ENCODE data around the gene NEMF. TPM values are rescaled to one million over a fixed set of nuclear protein-coding genes. Genes with fewer than 3 reads are reported as not detected.

The NEMF gene
- total RNA-seq, 1 experiment from 2014 or later = 50.1 TPM

DNA sequence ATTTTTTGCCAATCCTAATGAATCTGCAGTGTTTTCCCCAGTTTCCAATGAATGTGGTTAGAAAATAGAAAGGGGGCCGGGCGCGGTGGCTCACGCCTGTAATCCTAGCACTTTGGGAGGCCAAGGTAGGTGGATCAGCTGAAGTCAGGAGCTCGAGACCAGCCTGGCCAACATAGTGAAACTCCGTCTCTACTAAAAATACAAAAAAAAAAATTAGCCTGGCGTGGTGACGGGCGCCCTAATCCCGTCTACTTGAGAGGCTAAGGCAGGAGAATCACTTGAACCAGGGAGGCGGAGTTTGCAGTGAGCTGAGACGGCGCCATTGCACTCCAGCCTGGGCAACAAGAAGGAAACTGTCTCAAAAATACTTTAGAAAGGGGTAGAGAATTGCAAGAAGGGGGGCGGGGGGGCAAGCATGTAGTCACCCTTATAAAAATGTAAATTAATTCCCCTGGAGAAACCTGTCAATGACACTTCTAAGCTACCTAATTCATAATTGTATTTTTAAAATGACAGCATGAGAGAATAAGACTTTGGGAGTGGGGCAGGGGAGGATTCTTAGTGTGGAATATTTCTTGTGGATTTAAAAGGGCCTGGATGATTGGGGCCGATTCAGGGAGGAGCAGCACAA is 82.9 kb downstream of the NEMF start (continued):
- TF ChIP-seq, protein P1, sequence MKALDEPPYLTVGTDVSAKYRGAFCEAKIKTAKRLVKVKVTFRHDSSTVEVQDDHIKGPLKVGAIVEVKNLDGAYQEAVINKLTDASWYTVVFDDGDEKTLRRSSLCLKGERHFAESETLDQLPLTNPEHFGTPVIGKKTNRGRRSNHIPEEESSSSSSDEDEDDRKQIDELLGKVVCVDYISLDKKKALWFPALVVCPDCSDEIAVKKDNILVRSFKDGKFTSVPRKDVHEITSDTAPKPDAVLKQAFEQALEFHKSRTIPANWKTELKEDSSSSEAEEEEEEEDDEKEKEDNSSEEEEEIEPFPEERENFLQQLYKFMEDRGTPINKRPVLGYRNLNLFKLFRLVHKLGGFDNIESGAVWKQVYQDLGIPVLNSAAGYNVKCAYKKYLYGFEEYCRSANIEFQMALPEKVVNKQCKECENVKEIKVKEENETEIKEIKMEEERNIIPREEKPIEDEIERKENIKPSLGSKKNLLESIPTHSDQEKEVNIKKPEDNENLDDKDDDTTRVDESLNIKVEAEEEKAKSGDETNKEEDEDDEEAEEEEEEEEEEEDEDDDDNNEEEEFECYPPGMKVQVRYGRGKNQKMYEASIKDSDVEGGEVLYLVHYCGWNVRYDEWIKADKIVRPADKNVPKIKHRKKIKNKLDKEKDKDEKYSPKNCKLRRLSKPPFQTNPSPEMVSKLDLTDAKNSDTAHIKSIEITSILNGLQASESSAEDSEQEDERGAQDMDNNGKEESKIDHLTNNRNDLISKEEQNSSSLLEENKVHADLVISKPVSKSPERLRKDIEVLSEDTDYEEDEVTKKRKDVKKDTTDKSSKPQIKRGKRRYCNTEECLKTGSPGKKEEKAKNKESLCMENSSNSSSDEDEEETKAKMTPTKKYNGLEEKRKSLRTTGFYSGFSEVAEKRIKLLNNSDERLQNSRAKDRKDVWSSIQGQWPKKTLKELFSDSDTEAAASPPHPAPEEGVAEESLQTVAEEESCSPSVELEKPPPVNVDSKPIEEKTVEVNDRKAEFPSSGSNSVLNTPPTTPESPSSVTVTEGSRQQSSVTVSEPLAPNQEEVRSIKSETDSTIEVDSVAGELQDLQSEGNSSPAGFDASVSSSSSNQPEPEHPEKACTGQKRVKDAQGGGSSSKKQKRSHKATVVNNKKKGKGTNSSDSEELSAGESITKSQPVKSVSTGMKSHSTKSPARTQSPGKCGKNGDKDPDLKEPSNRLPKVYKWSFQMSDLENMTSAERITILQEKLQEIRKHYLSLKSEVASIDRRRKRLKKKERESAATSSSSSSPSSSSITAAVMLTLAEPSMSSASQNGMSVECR (CRISPR knock-in tag; IDR thresholded peaks at IDR 0.05; ENCODE audit: borderline replicate concordance) = no peak
- TF ChIP-seq ZNF219 (CRISPR knock-in tag; IDR thresholded peaks at IDR 0.05; ENCODE audit: borderline replicate concordance) (no peak), IRF2 (CRISPR knock-in tag; IDR thresholded peaks at IDR 0.05; ENCODE audit: borderline replicate concordance, low read depth) (no peak), GABPB1 (CRISPR knock-in tag; IDR thresholded peaks at IDR 0.05) (no peak), OVOL2 (CRISPR knock-in tag; IDR thresholded peaks at IDR 0.05; ENCODE audit: borderline replicate concordance) (no peak), MXD4 (CRISPR knock-in tag; IDR thresholded peaks at IDR 0.05; ENCODE audit: borderline replicate concordance) (no peak), TP53 (CRISPR knock-in tag; IDR thresholded peaks at IDR 0.05) (no peak), NFYB (CRISPR knock-in tag; conservative IDR thresholded peaks at IDR 0.05; ENCODE audit: low read depth) (no peak)
- TF ChIP-seq, protein P2, sequence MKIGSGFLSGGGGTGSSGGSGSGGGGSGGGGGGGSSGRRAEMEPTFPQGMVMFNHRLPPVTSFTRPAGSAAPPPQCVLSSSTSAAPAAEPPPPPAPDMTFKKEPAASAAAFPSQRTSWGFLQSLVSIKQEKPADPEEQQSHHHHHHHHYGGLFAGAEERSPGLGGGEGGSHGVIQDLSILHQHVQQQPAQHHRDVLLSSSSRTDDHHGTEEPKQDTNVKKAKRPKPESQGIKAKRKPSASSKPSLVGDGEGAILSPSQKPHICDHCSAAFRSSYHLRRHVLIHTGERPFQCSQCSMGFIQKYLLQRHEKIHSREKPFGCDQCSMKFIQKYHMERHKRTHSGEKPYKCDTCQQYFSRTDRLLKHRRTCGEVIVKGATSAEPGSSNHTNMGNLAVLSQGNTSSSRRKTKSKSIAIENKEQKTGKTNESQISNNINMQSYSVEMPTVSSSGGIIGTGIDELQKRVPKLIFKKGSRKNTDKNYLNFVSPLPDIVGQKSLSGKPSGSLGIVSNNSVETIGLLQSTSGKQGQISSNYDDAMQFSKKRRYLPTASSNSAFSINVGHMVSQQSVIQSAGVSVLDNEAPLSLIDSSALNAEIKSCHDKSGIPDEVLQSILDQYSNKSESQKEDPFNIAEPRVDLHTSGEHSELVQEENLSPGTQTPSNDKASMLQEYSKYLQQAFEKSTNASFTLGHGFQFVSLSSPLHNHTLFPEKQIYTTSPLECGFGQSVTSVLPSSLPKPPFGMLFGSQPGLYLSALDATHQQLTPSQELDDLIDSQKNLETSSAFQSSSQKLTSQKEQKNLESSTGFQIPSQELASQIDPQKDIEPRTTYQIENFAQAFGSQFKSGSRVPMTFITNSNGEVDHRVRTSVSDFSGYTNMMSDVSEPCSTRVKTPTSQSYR (CRISPR knock-in tag; IDR thresholded peaks at IDR 0.05) = no peak
- TF ChIP-seq, protein P3, sequence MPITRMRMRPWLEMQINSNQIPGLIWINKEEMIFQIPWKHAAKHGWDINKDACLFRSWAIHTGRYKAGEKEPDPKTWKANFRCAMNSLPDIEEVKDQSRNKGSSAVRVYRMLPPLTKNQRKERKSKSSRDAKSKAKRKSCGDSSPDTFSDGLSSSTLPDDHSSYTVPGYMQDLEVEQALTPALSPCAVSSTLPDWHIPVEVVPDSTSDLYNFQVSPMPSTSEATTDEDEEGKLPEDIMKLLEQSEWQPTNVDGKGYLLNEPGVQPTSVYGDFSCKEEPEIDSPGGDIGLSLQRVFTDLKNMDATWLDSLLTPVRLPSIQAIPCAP (CRISPR knock-in tag; IDR thresholded peaks at IDR 0.05) = no peak
- TF ChIP-seq, protein P4, sequence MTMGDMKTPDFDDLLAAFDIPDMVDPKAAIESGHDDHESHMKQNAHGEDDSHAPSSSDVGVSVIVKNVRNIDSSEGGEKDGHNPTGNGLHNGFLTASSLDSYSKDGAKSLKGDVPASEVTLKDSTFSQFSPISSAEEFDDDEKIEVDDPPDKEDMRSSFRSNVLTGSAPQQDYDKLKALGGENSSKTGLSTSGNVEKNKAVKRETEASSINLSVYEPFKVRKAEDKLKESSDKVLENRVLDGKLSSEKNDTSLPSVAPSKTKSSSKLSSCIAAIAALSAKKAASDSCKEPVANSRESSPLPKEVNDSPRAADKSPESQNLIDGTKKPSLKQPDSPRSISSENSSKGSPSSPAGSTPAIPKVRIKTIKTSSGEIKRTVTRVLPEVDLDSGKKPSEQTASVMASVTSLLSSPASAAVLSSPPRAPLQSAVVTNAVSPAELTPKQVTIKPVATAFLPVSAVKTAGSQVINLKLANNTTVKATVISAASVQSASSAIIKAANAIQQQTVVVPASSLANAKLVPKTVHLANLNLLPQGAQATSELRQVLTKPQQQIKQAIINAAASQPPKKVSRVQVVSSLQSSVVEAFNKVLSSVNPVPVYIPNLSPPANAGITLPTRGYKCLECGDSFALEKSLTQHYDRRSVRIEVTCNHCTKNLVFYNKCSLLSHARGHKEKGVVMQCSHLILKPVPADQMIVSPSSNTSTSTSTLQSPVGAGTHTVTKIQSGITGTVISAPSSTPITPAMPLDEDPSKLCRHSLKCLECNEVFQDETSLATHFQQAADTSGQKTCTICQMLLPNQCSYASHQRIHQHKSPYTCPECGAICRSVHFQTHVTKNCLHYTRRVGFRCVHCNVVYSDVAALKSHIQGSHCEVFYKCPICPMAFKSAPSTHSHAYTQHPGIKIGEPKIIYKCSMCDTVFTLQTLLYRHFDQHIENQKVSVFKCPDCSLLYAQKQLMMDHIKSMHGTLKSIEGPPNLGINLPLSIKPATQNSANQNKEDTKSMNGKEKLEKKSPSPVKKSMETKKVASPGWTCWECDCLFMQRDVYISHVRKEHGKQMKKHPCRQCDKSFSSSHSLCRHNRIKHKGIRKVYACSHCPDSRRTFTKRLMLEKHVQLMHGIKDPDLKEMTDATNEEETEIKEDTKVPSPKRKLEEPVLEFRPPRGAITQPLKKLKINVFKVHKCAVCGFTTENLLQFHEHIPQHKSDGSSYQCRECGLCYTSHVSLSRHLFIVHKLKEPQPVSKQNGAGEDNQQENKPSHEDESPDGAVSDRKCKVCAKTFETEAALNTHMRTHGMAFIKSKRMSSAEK (CRISPR knock-in tag; IDR thresholded peaks at IDR 0.05; ENCODE audit: borderline replicate concordance) = no peak

DNA sequence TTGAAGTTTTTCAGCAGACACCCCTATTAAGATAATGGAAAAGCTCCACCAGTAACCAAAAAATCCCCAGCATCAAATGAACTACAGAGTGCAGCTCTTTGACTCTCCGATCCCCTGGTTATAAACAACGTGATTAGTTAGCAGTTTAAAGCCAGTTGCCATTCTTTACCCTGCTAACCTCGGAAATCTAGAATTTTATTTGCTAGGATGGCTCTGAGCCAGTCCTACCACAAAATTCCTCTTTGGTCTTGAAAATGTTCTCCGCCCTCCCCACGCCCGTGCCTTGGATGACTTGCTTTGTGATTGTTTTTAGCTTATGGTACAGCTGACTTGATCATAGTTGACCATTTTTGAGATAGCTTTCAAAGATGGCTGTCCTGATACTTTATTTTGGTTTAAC is 83.4 kb downstream of the NEMF start:
- POLR2A ChIA-PET = interaction anchor here (1.4 to 3.3 kb wide), 4 partner anchors 83 to 170 kb away, joined by 4 to 25 read pairs (median 12); partner anchors contain the start of genes DNAAF2, LRR1, MGAT2 and NEMF
- Mint-ChIP-seq H3K27ac (peak overlapping the region; percentile 100), H3K9me3 (no peaks in the 10 kb centered on the region), H3K36me3 (no peaks in the 10 kb centered on the region), H3K4me1 (peaks cover 24% of the 10 kb centered on the region), H3K27me3 (ENCODE audit: low read depth) (no peaks in the 10 kb centered on the region), H3K4me3 (peak overlapping the region; percentile 98)
- no peak for ATAC-seq
- TF ChIP-seq JUN (CRISPR knock-in tag; IDR thresholded peaks at IDR 0.05) = no peak
- TF ChIP-seq, protein P5, sequence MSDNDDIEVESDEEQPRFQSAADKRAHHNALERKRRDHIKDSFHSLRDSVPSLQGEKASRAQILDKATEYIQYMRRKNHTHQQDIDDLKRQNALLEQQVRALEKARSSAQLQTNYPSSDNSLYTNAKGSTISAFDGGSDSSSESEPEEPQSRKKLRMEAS (CRISPR knock-in tag; IDR thresholded peaks at IDR 0.05) = no peak
- TF ChIP-seq, protein P6, sequence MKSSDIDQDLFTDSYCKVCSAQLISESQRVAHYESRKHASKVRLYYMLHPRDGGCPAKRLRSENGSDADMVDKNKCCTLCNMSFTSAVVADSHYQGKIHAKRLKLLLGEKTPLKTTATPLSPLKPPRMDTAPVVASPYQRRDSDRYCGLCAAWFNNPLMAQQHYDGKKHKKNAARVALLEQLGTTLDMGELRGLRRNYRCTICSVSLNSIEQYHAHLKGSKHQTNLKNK (CRISPR knock-in tag; IDR thresholded peaks at IDR 0.05) = no peak
- DNase-seq (ENCODE audit: low spot score) = no peak
- CTCF ChIA-PET = interaction anchor here (0.8 to 3.1 kb wide), 4 partner anchors 81 to 135 kb away, joined by 3 to 23 read pairs (median 9); partner anchors contain the start of genes NEMF and POLE2
